Thymus (tissue), 11 donors: Measurements from ENCODE around the gene ACSS1. TPM values are rescaled to one million over a fixed set of nuclear protein-coding genes. Genes with fewer than 3 reads are reported as not detected.

Source experiments
- DNase-seq, 9 donors: peaks; one replicate each; pipeline ENCODE4 v3.0.0-alpha.2; 2013; ENCODE audit warnings: low spot score in 9 of 9, low read depth in 6 of 9, missing footprints in 1 of 9
- H3K27ac ChIP-seq, 2 donors: one replicate each; pipeline ENCODE4 v1.5.1; 2013; ENCODE audit warnings: control low read depth in 1 of 2, low read depth in 1 of 2, low read length in 1 of 2, mild to moderate bottlenecking in 1 of 2, moderate library complexity in 1 of 2
- H3K27me3 ChIP-seq, 2 donors: one replicate each; pipeline ENCODE4 v1.5.1; 2013; ENCODE audit warnings: low read length in 1 of 2; ENCODE audit not compliant: control insufficient read depth in 2 of 2, insufficient read depth in 1 of 2
- H3K36me3 ChIP-seq, 2 donors: one replicate each; pipeline ENCODE4 v1.5.1; 2013; ENCODE audit warnings: low read length in 1 of 2, mild to moderate bottlenecking in 1 of 2, moderate library complexity in 1 of 2; ENCODE audit not compliant: control insufficient read depth in 2 of 2, insufficient read depth in 2 of 2
- H3K4me1 ChIP-seq, 2 donors: one replicate each; pipeline ENCODE4 v1.5.1; 2013; ENCODE audit warnings: low read length in 2 of 2; ENCODE audit not compliant: control insufficient read depth in 2 of 2, insufficient read depth in 2 of 2
- H3K4me3 ChIP-seq, 2 donors: one replicate each; pipeline ENCODE4 v1.5.1; 2013; ENCODE audit warnings: low read length in 2 of 2, control low read depth in 1 of 2, mild to moderate bottlenecking in 1 of 2
- H3K9me3 ChIP-seq, 2 donors: one replicate each; pipeline ENCODE4 v1.5.1; 2013; ENCODE audit warnings: low read length in 1 of 2, mild to moderate bottlenecking in 1 of 2; ENCODE audit not compliant: control insufficient read depth in 2 of 2, insufficient read depth in 1 of 2
- WGBS: extraction: QIAGEN DNeasy Blood & Tissue Kit; methylation state at CpG from one replicate; pipeline ENCODE4 v1.1.7; 2013; 5-methylcytosine and 5-hydroxymethylcytosine counted together
- polyA plus RNA-seq: library from polyadenylated mRNA; stranded (reverse); fragments of 200-250 nt; gene quantifications from one replicate; pipeline ENCODE4 v1.2.3, GENCODE V29; 2013
- total RNA-seq: library from RNA; stranded (reverse); fragments of 120-200 nt; gene quantifications from one replicate; pipeline ENCODE4 v1.2.4, GENCODE V29; 2013
- donor health status: healthy.

The ACSS1 gene
- total and polyA plus RNA-seq, 2 donors: 22.2 to 27.8 TPM

- no peak for DNase-seq
- no peaks in the 10 kb centered on the region for H3K9me3 ChIP-seq
- no peaks in the 10 kb centered on the region for H3K27me3 ChIP-seq
- no peak overlapping the region for H3K4me3 ChIP-seq
- H3K4me1 ChIP-seq: peaks cover 0 to 7% of the 10 kb centered on the region in 2 donors
- H3K27ac ChIP-seq: no peak overlapping the region
- WGBS: 94% methylated on average over 25 of the region's 25 CpGs
- H3K36me3 ChIP-seq: peaks cover 33 to 67% of the 10 kb centered on the region in 2 donors
These were observed 44.2 kb downstream of the ACSS1 start for GRCh38 chr20:25013478-25014380.

- 97% methylated on average over 21 of the region's 21 CpGs for WGBS
- Histone ChIP-seq H3K4me1 (peaks cover 0 to 3% of the 10 kb centered on the region in 2 donors), H3K27ac (no peak overlapping the region), H3K4me3 (no peak overlapping the region), H3K36me3 (peaks cover 40 to 77% of the 10 kb centered on the region in 2 donors), H3K27me3 (no peaks in the 10 kb centered on the region), H3K9me3 (no peaks in the 10 kb centered on the region)
- DNase-seq: no peak
These were observed 45.2 kb downstream of the ACSS1 start for GRCh38 chr20:25012616-25013189.

- Histone ChIP-seq H3K4me3 (no peak overlapping the region), H3K4me1 (peaks cover 0 to 3% of the 10 kb centered on the region in 2 donors), H3K36me3 (peaks cover 47 to 86% of the 10 kb centered on the region in 2 donors), H3K27ac (no peak overlapping the region), H3K27me3 (no peaks in the 10 kb centered on the region), H3K9me3 (no peaks in the 10 kb centered on the region)
- no peak for DNase-seq
- WGBS: 97% methylated on average over 12 of the region's 12 CpGs
These were observed 46.1 kb downstream of the ACSS1 start for GRCh38 chr20:25011831-25012241.

GRCh38 chr20:25011261-25011660, 46.7 kb downstream of the ACSS1 start:
- Histone ChIP-seq H3K9me3 (no peaks in the 10 kb centered on the region), H3K4me1 (no peaks in the 10 kb centered on the region), H3K4me3 (no peak overlapping the region), H3K27ac (no peak overlapping the region), H3K27me3 (no peaks in the 10 kb centered on the region), H3K36me3 (peaks cover 51 to 87% of the 10 kb centered on the region in 2 donors)
- DNase-seq: no peak
- 98% methylated on average over 6 of the region's 6 CpGs for WGBS

GRCh38 chr20:25009218-25010145, 48.5 kb downstream of the ACSS1 start:
- no peak overlapping the region for H3K27ac ChIP-seq
- no peaks in the 10 kb centered on the region for H3K9me3 ChIP-seq
- no peaks in the 10 kb centered on the region for H3K27me3 ChIP-seq
- DNase-seq: no peak
- H3K4me3 ChIP-seq: no peak overlapping the region
- no peaks in the 10 kb centered on the region for H3K4me1 ChIP-seq
- WGBS: 96% methylated on average over 10 of the region's 10 CpGs
- H3K36me3 ChIP-seq: peaks cover 53 to 81% of the 10 kb centered on the region in 2 donors

- H3K36me3 ChIP-seq: peaks cover 51 to 74% of the 10 kb centered on the region in 2 donors
- H3K27me3 ChIP-seq: no peaks in the 10 kb centered on the region
- H3K27ac ChIP-seq: no peak overlapping the region
- no peaks in the 10 kb centered on the region for H3K9me3 ChIP-seq
- 96% methylated on average over 11 of the region's 11 CpGs for WGBS
- no peak for DNase-seq
- H3K4me3 ChIP-seq: no peak overlapping the region
- no peaks in the 10 kb centered on the region for H3K4me1 ChIP-seq
These were observed 49.3 kb downstream of the ACSS1 start for GRCh38 chr20:25008388-25009217.

- no peaks in the 10 kb centered on the region for H3K9me3 ChIP-seq
These were observed 50.2 kb downstream of the ACSS1 start for GRCh38 chr20:25007491-25008305.

More at GRCh38 chr20:25007491-25008305, 50.2 kb downstream of the ACSS1 start:
- Histone ChIP-seq H3K4me3 (no peak overlapping the region), H3K4me1 (no peaks in the 10 kb centered on the region), H3K27me3 (no peaks in the 10 kb centered on the region), H3K27ac (no peak overlapping the region), H3K36me3 (peaks cover 47 to 65% of the 10 kb centered on the region in 2 donors)
- 97% methylated on average over 22 of the region's 22 CpGs for WGBS
- DNase-seq: no peak
